NCI-H510A treated with DMSO at 0.1 percent for 48 hours (cell line): ENCODE results near the gene PALLD.

Experiments used
- DNase-seq: peaks from one replicate; lab custom pipeline; 2025; lab: John Stamatoyannopoulos, UW

Gene PALLD

DNA sequence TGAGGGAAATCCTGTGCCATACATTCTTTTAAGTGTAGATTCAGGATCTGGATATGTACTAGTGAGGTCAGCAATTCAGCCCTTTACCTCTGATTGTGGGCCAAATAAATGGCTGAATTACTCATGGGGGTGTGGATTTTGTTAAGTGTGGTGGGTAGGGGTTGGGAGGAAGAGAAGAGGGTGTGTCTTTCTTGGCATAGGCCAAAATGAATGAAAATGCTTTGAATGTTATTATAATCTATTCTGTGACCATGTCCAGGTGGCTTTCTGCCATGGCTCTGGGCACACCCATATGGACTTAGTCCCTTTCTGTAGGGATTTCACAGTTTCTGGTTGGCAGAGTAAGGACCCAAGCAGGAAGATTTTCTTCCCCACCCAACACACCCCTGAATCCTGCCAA is 268.9 kb downstream of the PALLD start:
- DNase-seq: no peak

DNA sequence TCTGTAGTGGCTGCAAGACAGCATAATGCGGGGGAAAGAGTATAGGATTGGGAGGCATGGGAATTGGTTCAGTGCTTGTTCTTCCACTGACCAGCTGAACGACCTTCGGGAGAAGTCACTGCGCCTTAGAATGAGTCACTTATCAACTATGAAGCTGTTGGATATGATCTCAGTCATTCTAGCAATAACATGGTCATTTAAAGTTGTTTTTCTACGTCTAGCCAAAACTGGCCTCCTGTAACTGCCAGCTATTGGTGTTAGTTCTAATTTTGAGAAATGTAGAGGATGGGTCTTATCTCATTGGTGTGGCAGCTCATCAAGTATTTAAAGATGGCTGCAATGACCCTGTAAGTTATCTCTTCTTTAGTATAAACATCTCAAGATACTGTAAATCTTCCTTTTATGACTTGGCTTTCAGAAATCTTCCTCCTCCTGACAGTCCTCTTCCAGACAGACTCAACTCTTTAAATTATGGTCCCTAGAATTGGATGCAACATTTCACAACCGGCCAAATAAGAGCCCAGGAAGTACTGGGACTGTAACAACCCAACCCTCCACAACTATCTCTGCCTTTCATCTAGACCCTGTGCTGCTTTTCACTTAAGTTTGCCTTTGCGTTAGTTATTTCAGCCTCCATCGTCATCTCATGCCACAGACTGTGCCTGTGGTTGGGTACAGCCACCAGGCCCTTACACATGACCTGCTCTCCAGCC is 269.9 kb downstream of the PALLD start:
- DNase-seq: no peak

DNA sequence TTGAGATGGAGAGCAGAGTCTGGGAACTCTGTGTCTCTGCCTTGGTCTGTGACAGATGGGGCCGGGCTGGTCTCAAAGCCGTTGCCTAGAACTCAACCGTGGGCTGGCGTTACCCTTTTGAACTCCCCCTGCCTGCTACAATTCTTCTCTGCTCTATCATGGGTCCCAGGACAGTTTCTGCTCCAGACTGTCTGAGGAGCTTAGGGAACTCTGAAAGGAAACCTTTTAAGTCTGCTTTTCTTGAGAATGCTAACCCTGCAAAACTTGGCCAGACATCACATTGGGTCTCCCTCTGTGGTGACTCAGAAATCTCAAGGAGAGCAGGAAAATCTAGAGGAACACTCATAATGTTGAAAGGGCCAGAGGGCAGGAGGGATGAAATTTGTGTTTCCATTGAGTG is 272.6 kb downstream of the PALLD start:
- no peak for DNase-seq

DNA sequence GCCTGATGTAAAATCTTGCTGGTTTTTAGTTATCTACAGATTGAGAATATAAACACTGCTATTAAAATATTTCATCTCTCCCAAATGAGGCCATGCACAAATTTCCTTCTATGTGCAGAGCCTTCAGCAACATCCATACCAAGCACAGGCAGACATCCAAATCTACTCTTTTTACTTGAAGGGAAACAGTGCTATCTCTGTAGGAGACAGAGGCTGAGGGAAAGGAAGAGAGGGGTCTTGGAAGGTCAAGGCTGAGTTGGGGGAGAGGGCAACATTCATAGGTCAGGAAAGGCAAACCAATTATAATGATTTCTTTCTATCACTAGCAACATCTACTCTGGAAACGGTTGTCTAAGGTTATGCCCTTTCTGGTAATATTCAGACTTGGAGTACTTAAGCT is 273.0 kb downstream of the PALLD start:
- no peak for DNase-seq

DNA sequence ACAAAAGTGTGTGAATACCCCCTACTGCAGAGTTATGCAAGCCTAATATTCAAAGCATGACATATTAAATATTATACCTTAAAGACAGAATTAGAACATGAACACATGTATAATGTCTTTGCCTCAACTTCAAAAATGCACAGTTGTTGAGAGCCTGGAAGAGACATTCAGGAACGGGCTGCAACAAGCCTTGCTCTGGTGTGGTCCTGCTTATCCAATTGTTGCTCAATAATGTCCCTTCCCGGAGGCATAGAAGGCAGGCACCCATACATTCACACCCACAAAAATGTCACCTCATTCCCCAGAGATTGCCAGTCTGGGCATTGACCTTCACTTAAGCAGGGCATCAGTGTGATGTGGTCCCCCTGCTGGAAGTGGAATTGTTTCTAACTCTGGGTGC is 274.4 kb downstream of the PALLD start:
- no peak for DNase-seq

DNA sequence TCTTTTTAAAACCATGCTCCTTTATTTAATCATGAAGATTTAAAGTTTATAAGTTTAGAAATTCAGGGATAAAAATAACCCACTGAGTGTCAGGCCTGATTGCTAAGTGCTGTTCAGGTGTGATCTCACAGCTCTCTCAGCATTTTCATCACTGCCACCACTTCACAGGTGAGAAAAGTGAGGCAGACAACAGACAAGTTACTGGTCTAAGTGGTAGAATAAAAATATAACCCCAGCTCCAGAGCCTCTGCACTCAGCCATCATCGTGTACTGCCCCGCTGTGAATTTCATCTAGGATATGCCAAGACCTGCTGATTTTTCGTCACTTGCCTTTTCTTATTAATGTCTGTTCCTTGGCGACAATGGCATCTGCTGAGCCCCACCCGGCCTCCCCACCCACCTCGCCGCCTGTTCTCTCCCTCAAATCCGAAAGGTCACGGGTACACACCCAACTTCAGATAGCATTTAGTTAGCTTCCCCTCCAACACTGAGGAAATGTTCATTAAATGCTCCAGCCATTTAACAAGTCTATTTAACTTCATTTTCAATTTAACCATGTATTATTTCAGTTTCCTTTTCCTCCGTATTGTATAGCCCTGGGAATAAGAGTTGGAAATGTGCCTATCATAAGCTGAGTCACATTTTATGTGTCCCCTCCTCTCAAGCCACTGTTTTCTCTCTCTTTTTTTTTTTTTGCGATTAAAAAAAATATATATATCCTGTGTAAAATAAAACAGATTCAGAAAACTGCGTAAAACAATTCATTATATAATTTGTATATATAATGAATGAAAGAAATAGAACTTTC is 276.7 kb downstream of the PALLD start:
- DNase-seq: no peak

DNA sequence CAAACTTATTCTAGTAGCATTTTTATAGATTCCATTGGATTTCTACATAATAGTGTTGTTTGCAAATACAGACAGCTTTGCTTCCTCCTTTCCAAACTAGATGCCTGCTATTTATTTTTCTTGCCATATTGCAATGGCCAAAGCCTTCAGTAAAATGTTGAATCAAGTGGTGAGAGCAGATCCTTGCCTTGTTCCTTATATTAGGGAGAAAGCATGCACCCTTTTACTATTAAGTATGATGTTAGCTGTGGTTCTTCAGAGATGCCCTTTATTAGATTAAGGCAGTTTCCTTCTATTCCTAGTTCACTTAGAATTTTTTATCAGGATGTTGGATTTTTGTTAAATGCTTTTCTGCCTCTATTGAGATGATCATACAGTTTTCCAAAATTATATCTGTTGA is 279.5 kb downstream of the PALLD start:
- DNase-seq: no peak

DNA sequence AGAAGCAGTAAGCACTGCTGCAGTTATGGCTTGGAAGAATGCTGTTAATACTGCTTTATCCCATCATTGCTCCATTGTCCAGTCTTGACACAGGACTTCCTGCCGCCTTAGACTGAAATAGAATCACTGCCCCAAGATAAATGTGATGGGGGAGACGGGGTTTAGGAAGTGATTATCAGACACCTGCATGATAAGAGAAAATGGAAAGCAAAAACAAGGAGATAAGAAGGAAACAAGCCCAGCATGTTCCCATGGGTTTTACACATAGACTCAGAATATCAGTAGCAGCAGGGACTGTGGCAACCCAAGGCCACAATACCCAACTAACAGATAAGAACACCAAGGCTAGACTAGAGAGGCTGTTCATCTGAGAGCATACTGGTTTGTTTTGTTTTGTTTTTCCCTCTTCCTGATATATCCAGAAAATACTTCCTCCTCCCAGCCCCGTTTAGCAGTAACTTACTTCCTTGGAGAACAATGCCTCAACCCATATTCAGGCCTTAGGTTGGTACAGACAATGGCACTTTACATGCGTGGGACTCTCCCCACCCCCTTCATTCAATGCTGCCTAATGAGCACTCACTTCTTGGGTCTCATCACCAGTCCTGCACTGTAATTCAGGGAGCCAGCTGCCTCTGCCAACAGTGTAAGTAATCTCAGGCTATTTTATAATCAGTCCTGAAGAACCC is 280.6 kb downstream of the PALLD start:
- no peak for DNase-seq

DNA sequence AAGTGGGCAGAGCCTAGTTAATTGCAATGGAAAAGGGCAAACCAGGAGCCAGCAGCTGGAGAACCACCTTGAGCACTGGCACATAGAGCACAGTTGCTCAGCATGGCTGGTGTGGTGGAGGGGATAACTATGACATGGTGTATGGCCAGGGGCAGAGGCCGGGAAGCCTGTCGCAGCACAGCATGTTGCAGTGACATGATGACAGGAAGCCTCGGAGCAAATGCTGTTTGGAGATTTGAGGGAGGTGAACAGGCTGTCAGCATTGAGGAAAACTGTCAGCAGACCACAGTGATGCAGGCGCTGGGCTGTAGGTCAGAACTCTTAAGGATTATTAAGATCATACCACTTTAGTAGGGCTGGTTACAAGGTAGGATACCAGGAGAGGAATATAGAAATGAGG is 284.5 kb downstream of the PALLD start:
- DNase-seq: no peak

DNA sequence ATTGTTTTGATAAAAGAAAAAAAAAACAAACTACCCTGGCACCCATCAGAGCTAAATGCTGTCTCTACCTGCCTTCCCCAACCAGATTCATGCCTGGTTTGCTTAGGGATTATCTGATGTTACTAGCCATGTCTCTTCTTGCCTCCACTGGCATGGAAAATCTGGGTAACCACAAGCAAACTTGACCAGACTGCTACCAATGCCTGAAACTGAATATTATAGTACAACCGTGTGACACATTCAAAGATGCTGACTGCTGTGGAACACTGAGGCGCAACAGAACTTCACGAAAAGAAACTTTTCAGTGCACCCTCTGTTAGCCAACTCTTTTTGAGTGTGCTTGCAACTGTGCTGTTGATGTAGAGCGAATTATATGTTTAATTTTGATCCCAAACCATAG is 285.1 kb downstream of the PALLD start:
- no peak for DNase-seq

DNA sequence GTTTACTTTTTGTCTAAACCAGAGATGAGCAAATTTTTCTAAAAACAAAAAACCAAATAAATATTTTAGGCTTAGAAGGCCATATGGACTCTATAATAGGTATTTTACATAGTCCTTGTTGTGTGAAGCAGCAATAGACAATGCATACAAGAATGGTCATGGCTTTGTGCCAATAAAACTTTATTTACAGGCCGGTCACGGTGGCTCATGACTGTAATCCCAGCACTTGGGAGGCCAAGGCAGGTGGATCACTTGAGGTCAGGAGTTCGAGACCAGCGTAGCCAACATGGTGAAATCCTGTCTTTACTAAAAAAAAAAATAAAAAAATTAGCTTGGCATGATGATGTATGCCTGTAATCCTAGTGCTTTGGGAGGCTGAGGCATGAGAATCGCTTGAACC is 285.6 kb downstream of the PALLD start:
- no peak for DNase-seq

DNA sequence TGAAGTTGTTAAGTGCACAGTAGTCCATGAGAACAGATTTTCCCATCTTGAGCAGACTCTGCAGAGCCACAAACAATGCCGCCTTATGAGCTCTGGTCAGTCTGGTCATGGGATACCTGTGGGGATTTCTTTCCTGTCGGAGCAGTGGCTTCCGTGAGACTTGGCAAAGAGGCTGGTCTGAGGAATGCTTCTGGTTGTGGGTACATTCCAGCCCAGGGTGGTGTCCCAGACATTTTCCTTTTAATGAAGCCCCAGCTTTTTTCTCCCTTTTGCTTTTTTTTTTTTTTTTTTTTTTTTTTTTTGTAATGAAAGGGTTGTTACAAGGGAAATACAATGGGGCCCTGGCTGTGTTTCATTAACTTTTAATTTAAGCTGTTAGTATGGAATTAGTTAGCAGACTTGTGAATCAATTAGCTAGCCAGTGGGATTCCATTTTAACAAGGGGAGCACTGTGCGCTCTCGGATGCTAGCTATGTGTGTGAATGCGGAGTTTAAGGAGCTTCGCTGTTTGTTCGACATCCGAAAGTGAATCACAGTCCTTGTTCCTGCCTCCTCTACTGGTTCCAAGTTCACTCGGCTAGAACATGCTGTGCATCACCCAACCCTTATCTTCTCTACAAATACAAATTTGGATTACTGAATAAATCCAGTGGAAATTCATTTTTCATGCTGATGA is 288.1 kb downstream of the PALLD start:
- no peak for DNase-seq

DNA sequence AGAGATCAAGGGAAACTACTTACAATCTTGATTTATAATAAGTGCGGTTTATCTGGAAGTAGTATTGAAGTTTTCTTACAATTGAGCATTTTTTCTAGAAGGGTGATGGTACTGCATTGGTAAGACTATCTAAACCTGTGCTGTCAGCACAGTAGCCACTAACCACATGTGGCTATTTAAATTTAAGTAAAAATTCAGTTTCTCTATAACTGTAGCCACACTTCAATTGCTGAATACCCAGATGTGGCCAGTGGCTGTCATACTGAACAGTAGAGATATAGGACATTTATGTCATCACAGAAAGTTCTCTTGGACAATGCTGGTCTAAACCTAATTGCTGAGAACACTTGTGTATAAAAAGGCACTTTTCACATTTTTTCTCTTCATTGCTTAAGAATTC is 290.5 kb downstream of the PALLD start:
- no peak for DNase-seq

DNA sequence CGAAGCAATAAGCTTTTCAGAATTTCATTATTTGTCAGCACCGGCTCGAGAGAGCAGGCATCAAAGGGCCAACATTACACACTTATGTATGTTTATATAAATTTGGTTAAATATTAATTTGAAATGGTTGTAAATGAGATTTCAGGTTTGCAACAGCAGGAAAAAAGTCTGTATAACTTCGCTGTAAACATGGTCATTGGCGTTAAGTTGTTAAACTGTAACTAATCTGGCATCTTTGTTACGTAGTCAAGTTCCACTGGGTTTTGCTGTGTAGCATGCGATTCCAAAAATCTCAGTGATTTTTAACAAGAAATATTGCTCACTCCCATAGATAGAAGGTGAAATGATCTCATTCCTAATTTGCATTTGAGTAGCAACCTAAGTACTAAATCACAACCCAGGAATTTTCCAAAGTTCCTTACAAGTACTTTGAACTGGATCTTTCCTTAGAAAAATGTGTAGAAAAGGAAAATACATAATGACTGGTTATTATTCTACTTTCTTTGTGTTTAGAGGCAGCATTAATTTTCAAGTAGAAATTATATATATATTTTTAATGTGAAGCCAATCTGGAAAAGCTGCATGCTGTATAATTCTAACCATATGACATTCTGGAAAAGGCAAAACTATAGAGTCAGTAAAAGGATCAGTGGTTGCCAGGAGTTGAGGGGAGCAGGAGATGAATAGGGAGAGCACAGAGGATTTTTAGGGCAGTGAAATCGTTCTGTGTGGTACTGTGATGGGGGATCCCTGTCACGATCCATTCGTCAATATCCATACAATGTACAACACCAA is 291.1 kb downstream of the PALLD start:
- DNase-seq: no peak

DNA sequence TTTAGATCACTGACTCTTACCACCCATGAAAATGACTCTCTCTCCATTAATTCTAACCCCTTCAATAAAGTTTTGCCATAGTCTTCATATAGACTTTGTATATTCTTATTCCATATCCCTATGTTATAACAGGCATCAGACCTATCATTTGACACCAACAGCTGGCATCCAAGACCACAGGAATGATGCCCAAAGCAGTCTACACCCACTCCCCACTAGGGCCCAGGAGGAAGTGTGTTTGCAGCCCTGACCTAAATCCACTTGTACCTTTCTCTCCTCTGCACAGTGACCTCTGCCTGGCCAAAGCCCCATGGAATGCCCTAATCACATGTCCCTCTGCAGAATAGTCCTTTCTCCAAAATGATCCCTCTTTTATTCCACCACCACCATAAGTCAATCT is 294.0 kb downstream of the PALLD start:
- no peak for DNase-seq

DNA sequence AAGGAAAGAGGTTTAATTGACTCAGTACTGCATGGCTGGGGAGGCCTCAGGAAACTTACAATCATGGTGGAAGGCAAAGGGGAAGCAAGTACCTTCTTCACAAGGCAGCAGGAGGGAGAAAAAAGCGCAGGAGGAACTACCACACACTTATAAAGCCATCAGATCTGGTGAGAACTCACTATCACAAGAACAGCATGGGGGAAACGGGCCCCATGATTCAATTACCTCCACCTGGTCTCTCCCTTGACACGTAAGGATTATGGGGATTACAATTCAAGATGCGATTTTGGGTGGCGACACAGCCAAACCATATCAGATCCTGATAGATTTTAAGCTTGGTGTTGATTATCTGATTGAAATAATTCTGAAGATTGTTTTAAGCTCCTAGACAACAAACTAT is 294.5 kb downstream of the PALLD start:
- no peak for DNase-seq

DNA sequence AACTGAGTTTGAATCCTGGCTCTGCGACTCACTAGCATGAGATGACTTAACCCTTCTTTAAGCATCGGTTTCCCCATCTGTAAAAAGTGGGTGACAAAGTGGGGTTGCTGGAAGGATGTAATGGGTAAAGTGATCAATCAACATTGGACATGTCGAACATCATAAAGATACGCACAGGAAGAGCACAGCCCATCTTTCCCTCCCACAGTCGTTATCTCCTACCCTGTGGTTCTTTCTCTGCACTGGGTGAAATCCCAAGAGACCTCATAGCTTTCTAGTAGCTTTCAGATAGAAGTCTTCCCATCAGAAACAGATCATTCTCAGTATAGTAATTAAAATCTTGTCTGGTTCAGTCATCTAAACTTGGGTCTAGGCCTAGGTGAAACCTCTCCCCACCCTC is 296.7 kb downstream of the PALLD start:
- no peak for DNase-seq

DNA sequence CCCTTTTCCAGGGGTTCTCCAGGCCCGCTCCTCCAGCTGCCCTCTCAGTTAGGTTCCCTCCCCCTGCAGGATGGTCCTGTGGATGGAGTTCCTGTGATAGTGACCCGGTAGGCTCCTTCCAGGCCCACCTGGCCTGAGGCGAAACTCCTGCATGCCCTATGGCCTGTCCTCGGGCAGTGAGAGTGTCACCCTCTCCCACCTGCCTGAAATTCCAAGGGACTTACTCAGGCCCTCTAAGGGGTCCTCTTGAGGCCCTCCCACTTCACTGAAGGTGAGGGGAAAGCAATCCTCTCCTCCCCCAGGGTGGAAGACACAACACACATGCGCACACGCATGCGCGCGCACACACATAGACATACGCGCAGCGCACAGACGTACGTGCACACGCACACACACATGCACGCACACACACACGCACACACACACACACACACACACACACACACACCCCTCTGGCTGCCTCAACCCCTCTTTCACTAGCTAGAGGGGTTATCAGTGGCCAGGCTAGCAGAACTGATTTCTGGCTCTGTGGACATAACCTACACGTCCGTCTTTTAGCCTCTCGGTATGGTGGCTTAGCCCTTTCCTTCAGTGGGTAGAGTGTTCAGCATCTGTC is 297.3 kb downstream of the PALLD start:
- no peak for DNase-seq

DNA sequence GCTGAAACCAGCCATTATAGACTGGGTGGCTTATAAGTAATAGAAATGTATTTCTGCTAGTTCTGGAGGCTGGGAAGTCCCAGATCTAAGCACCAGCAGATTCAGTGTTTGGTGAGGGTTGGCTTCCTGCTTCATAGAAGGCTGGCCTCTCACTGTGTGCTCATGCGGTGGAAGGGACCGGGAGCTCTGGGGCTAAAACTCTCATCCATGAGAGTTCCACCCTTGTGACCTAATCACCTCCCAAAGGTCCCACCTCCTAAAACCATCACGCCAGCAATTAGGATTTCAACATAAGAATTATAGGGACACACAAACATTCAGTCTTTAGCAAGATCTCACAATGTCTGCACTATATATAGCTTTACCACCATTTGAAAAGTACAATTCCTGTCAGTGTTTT is 298.0 kb downstream of the PALLD start:
- no peak for DNase-seq

DNA sequence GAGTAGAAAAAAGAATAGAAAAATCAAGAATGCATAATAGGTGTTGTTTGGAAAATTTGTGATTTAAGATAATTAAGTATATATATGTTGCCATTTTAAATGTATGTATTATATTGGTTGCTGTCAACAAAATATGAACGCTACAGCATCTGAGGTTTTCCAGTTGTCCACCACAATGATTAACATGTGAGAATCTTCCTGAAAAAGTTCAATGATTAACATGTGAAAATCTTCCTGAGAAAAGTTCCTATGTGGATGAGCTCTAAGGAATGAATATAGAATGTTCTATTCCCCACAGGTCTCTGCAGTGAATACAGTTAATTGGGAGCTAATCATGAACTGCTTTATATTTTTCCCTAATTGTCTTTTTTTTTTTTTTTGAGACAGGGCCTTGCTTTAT is 298.5 kb downstream of the PALLD start:
- no peak for DNase-seq

DNA sequence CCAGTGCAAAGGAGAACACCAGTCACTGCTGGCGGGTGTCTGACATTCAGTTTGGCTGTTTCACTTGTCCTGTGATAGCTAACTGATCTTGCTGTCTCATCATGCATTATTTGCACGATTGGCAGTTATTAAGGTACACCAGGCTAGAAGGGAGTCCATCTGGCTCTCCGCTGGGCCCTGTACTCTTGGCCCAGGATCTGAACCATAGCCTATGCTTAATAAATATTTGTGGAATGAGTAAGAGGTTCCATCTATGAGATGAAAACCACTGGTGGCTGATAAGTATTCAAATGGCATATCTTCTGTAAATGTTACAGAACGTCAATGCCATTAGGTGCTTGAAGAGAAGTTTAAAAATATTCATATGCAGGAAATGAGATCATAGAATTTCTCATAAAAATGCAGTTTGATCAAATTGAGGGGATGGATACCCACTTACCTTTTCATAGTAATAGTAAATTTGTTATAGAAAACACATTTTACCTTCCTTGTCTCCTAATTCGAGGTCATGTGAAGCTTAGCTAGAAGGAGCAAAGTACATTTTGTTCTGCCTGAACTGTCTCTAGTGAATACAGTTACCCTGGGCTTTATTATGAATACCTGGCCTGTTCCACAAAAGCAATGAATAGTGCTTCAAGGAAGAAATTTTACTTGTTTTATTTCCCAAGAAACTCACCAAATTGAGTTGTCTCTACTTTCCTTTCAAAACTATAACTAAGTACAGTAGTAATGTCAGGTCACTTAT is 299.7 kb downstream of the PALLD start:
- DNase-seq: no peak
